GM23248 (cell line): ENCODE data around the gene ZNF536. TPM values are rescaled to one million over a fixed set of nuclear protein-coding genes. Genes with fewer than 3 reads are reported as not detected.
"Not testable (repeated sequence)": the region's sequence is repeated elsewhere in the genome, so short reads cannot be mapped to it uniquely, and the experiment has no call there.

Experiments
- DNase-seq: peaks from one replicate; pipeline ENCODE4 v3.0.0-alpha.2; 2015
- H2AFZ ChIP-seq: fragments of 200-600 bp; sonication (generic); 2 replicates; pipeline ENCODE4 v1.6.1; 2016; ENCODE audit warnings: antibody characterized with exemption
- H3F3A ChIP-seq: fragments of 200-600 bp; sonication (generic); 2 replicates; pipeline ENCODE4 v1.6.1; 2016; ENCODE audit warnings: mild to moderate bottlenecking, antibody characterized with exemption, mixed run types; ENCODE audit not compliant: insufficient read depth
- H3K27ac ChIP-seq: fragments of 200-600 bp; sonication (generic); 2 replicates; pipeline ENCODE4 v1.5.1; 2016; ENCODE audit warnings: mild to moderate bottlenecking
- H3K27me3 ChIP-seq: fragments of 200-600 bp; sonication (generic); replicated peaks from 2 replicates; pipeline ENCODE4 v1.6.1; 2016; ENCODE audit warnings: mild to moderate bottlenecking; ENCODE audit not compliant: insufficient read depth
- H3K36me3 ChIP-seq: fragments of 200-600 bp; sonication (generic); 2 replicates; pipeline ENCODE4 v1.6.1; 2016; ENCODE audit warnings: low read depth, mild to moderate bottlenecking
- H3K4me1 ChIP-seq: fragments of 200-600 bp; sonication (generic); 2 replicates; pipeline ENCODE4 v1.6.1; 2016; ENCODE audit warnings: mild to moderate bottlenecking; ENCODE audit not compliant: insufficient read depth
- H3K4me2 ChIP-seq: fragments of 200-600 bp; sonication (generic); one replicate; pipeline ENCODE4 v1.6.1; 2016; ENCODE audit warnings: mild to moderate bottlenecking; ENCODE audit not compliant: unreplicated experiment
- H3K4me3 ChIP-seq: fragments of 200-600 bp; sonication (generic); 2 replicates; pipeline ENCODE4 v1.5.1; 2016; ENCODE audit warnings: mild to moderate bottlenecking
- H3K79me2 ChIP-seq: fragments of 200-600 bp; sonication (generic); 2 replicates; pipeline ENCODE4 v1.6.1; 2016; ENCODE audit warnings: mild to moderate bottlenecking; ENCODE audit not compliant: insufficient read depth
- H3K9ac ChIP-seq: fragments of 200-600 bp; sonication (generic); 2 replicates; pipeline ENCODE4 v1.6.1; 2016; ENCODE audit warnings: mild to moderate bottlenecking
- H3K9me2 ChIP-seq: fragments of 200-600 bp; sonication (generic); 2 replicates; pipeline ENCODE4 v1.6.1; 2016; ENCODE audit warnings: mixed run types, mild to moderate bottlenecking, moderate library complexity; ENCODE audit not compliant: insufficient read depth
- H3K9me3 ChIP-seq: fragments of 200-600 bp; sonication (generic); one replicate; pipeline ENCODE4 v1.6.1; 2017; ENCODE audit warnings: low read depth
- H4K20me1 ChIP-seq: fragments of 200-600 bp; sonication (generic); 2 replicates; pipeline ENCODE4 v1.6.0; 2016; ENCODE audit not compliant: insufficient read depth
- EZH2 ChIP-seq: fragments of 200-600 bp; sonication (generic); IDR thresholded peaks from 2 replicates; pipeline ENCODE4 v1.6.1; 2018; ENCODE audit warnings: antibody characterized with exemption, mild to moderate bottlenecking; ENCODE audit not compliant: insufficient read depth, poor library complexity, severe bottlenecking
- EZH2phosphoT487 ChIP-seq: fragments of 200-600 bp; sonication (generic); IDR thresholded peaks from 2 replicates; pipeline ENCODE4 v1.6.1; 2018; ENCODE audit warnings: antibody characterized with exemption, moderate library complexity, mild to moderate bottlenecking, low read depth; ENCODE audit not compliant: insufficient read depth
- WGBS, 2 experiments: methylation state at CpG; one replicate each; pipeline ENCODE4 v1.1.6; 2015 to 2017; ENCODE audit warnings: low lambda C conversion rate in 2 of 2, low coverage in 1 of 2; ENCODE audit errors: missing lambda C conversion rate in 2 of 2; 5-methylcytosine and 5-hydroxymethylcytosine counted together
- in situ Hi-C: fragments of 300-500 bp; cut with MboI; formaldehyde crosslinking; loops from 2 replicates; pipeline ENCODE4 v1.15.0; 2020
- polyA plus RNA-seq: library from polyadenylated mRNA; unstranded; fragments of >200 nt; fragmentation: Nextera tagmentation; extraction: Ambion mirVana; gene quantifications from 2 replicates; pipeline ENCODE4 v1.2.1, GENCODE V29; 2016
- total RNA-seq: library from RNA; depleted of rRNA; stranded (reverse); fragments of >200 nt; shearing (Covaris generic); gene quantifications from 2 replicates; pipeline ENCODE4 v1.2.3, GENCODE V29; 2014

ZNF536 gene
- total and polyA plus RNA-seq, 2 experiments from 2014 or later = 0.35 to 0.43 TPM

DNA sequence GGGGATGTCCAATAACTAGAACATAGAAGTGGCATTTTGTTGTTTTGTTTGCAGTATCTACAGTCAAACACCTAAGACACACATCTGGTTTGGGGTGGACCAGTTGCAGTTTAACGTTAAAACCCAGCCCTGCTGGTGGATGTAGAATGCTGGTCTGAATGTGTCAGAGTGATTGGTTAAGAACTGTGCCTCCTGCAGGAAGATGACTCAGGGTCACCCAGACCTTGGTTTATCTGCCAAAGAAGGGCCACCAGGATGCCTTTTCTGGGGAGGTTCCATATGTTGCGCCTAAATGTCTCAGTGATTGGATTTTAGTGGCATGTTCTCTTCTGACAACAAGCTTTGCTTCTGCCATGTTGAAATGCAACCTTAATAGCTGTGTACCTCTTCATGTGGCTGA is 23.1 kb downstream of the ZNF536 start:
- 70 to 83% methylated on average over 2 of the region's 2 CpGs for WGBS, 2 experiments
- Histone ChIP-seq H3K4me3 (no peak overlapping the region), H3K9me2 (no peaks in the 10 kb centered on the region), H3K9ac (no peak overlapping the region), H3K79me2 (no peaks in the 10 kb centered on the region), H4K20me1 (no peaks in the 10 kb centered on the region), H3K27me3 (no peaks in the 10 kb centered on the region), H2AFZ (no peak overlapping the region), H3K36me3 (no peaks in the 10 kb centered on the region), H3F3A (no peaks in the 10 kb centered on the region), H3K27ac (no peak overlapping the region), H3K9me3 (no peaks in the 10 kb centered on the region), H3K4me2 (no peak overlapping the region), H3K4me1 (no peaks in the 10 kb centered on the region)
- in situ Hi-C loops = no loop called here
- peak; percentile 7 for DNase-seq
- TF ChIP-seq EZH2 = no peak
- no peak for TF ChIP-seq EZH2phosphoT487

- H3K27ac ChIP-seq, H3K36me3 ChIP-seq, DNase-seq, H3K4me2 ChIP-seq, H3F3A ChIP-seq, H3K27me3 ChIP-seq, H3K9me2 ChIP-seq, H3K4me3 ChIP-seq, H3K4me1 ChIP-seq, in situ Hi-C loops, H2AFZ ChIP-seq, H3K79me2 ChIP-seq, H4K20me1 ChIP-seq, H3K9me3 ChIP-seq, H3K9ac ChIP-seq: not testable (repeated sequence)
- WGBS, 2 experiments = 76 to 78% methylated on average over 3 of the region's 3 CpGs
Measured at GRCh38 chr19:30398539-30398938, 26.4 kb downstream of the ZNF536 start.

DNA sequence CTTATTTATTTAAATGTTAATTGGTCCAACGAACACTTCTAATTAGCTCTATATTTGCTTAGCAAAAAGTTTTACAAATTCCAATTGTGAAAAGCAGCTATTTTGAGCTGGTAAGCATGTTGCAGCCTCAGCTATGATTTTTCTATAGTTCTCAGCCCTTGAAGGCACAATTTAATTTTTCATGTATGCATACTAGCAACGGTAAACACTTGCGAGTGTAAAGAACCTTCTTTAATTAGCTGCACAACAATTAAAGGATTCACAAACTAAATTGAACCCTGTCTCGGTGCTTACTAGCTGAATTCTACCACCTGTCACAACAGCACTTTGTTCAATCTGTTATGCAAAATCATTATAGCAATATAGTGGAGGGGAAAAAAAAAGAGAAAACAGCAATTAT is 29.8 kb downstream of the ZNF536 start:
- no peaks in the 10 kb centered on the region for H3K27me3 ChIP-seq
- no peak for DNase-seq
- H3K4me1 ChIP-seq = no peaks in the 10 kb centered on the region
- no peak overlapping the region for H2AFZ ChIP-seq
- H3K4me2 ChIP-seq = no peak overlapping the region
- TF ChIP-seq EZH2 = no peak
- no peak for TF ChIP-seq EZH2phosphoT487
- no peak overlapping the region for H3K27ac ChIP-seq
- no peaks in the 10 kb centered on the region for H3F3A ChIP-seq
- no peak overlapping the region for H3K4me3 ChIP-seq
- no peaks in the 10 kb centered on the region for H3K9me3 ChIP-seq
- H3K36me3 ChIP-seq = no peaks in the 10 kb centered on the region
- H3K79me2 ChIP-seq = no peaks in the 10 kb centered on the region
- H3K9me2 ChIP-seq = no peaks in the 10 kb centered on the region
- no peak overlapping the region for H3K9ac ChIP-seq
- 87 to 88% methylated on average over 4 of the region's 4 CpGs for whole genome bisulfite sequencing, 2 experiments
- no peaks in the 10 kb centered on the region for H4K20me1 ChIP-seq
- in situ Hi-C loops = no loop called here

- 83 to 85% methylated on average over 15 of the region's 15 CpGs for WGBS, 2 experiments
- no peaks in the 10 kb centered on the region for H4K20me1 ChIP-seq
Measured at GRCh38 chr19:30402436-30403202, 30.4 kb downstream of the ZNF536 start.

More at GRCh38 chr19:30402436-30403202, 30.4 kb downstream of the ZNF536 start:
- H3K79me2 ChIP-seq = no peaks in the 10 kb centered on the region
- in situ Hi-C loops = no loop called here
- no peaks in the 10 kb centered on the region for H3K9me3 ChIP-seq
- no peak for DNase-seq
- no peak overlapping the region for H2AFZ ChIP-seq
- no peaks in the 10 kb centered on the region for H3F3A ChIP-seq
- no peak overlapping the region for H3K27ac ChIP-seq
- no peak overlapping the region for H3K4me2 ChIP-seq
- TF ChIP-seq EZH2 = no peak
- no peak for TF ChIP-seq EZH2phosphoT487
- no peaks in the 10 kb centered on the region for H3K36me3 ChIP-seq
- H3K4me3 ChIP-seq = no peak overlapping the region
- no peaks in the 10 kb centered on the region for H3K9me2 ChIP-seq
- no peak overlapping the region for H3K9ac ChIP-seq
- no peaks in the 10 kb centered on the region for H3K4me1 ChIP-seq
- H3K27me3 ChIP-seq = no peaks in the 10 kb centered on the region
